ENCODE measurements around the gene PEBP1. TPM values are rescaled to one million over a fixed set of nuclear protein-coding genes. Genes with fewer than 3 reads are reported as not detected.

Gene PEBP1
- total RNA-seq, 1 experiment from 2014 or later: 134 TPM

GRCh38 chr12:118144499-118144898, 8.6 kb downstream of the PEBP1 start:
- DNase-seq: no peak
- H3K9me3 Mint-ChIP-seq (ENCODE audit: unreplicated experiment): no peaks in the 10 kb centered on the region
- TF ChIP-seq CTCF (IDR thresholded peaks at IDR 0.05; ENCODE audit: insufficient read depth in 1 of 2, low read depth in 1 of 2, low read length in 1 of 2, severe bottlenecking in 1 of 2, unreplicated experiment in 1 of 2): no peak
- Histone ChIP-seq H3K36me3 (ENCODE audit: control insufficient read depth, insufficient read depth, low read length) (peaks cover under 1% of the 10 kb centered on the region; the same call in 1 of the 2 replicates), H3K27me3 (replicated peaks; ENCODE audit: control insufficient read depth, insufficient read depth, low read length) (no peaks in the 10 kb centered on the region), H3K9me3 (no peaks in the 10 kb centered on the region), H3K4me1 (peaks cover under 1% of the 10 kb centered on the region; the same call in 1 of the 2 replicates), H3K4me3 (ENCODE audit: low read depth, low read length) (no peak overlapping the region)
- ChIA-PET POLR2A (no interaction called here), CTCF (no interaction called here)
- no peaks in the 10 kb centered on the region for H3K27me3 Mint-ChIP-seq (ENCODE audit: insufficient read depth, unreplicated experiment)
- intact Hi-C loops (cut with micrococcal nuclease; ENCODE audit: unreplicated experiment): no loop called here
- H3K27ac Mint-ChIP-seq (ENCODE audit: unreplicated experiment): no peak overlapping the region
- no peak overlapping the region for H3K4me3 Mint-ChIP-seq (ENCODE audit: unreplicated experiment)
- H3K4me1 Mint-ChIP-seq (ENCODE audit: low read depth, unreplicated experiment): no peaks in the 10 kb centered on the region
- no TSS peak for BruUV-seq (replicated peaks)
- H3K36me3 Mint-ChIP-seq (ENCODE audit: insufficient read depth, unreplicated experiment): peaks cover 73% of the 10 kb centered on the region

- H3K4me1 ChIP-seq: no peaks in the 10 kb centered on the region
- no peaks in the 10 kb centered on the region for H3K27me3 ChIP-seq (replicated peaks; ENCODE audit: control insufficient read depth, insufficient read depth, low read length)
- H3K27ac Mint-ChIP-seq (ENCODE audit: unreplicated experiment): no peak overlapping the region
- no peaks in the 10 kb centered on the region for H3K27me3 Mint-ChIP-seq (ENCODE audit: insufficient read depth, unreplicated experiment)
- intact Hi-C loops (cut with micrococcal nuclease; ENCODE audit: unreplicated experiment): no loop called here
- no peaks in the 10 kb centered on the region for H3K36me3 ChIP-seq (ENCODE audit: control insufficient read depth, insufficient read depth, low read length)
- H3K36me3 Mint-ChIP-seq (ENCODE audit: insufficient read depth, unreplicated experiment): peaks cover 71% of the 10 kb centered on the region
- no peaks in the 10 kb centered on the region for H3K9me3 Mint-ChIP-seq (ENCODE audit: unreplicated experiment)
- DNase-seq: no peak
- no peaks in the 10 kb centered on the region for H3K4me1 Mint-ChIP-seq (ENCODE audit: low read depth, unreplicated experiment)
- H3K4me3 ChIP-seq (ENCODE audit: low read depth, low read length): no peak overlapping the region
- POLR2A ChIA-PET: no interaction called here
- BruUV-seq (replicated peaks): TSS peak; percentile 97
- no peak for TF ChIP-seq CTCF (IDR thresholded peaks at IDR 0.05; ENCODE audit: insufficient read depth in 1 of 2, low read depth in 1 of 2, low read length in 1 of 2, severe bottlenecking in 1 of 2, unreplicated experiment in 1 of 2)
- H3K4me3 Mint-ChIP-seq (ENCODE audit: unreplicated experiment): no peak overlapping the region
- CTCF ChIA-PET: no interaction called here
- no peaks in the 10 kb centered on the region for H3K9me3 ChIP-seq
These were observed 9.3 kb downstream of the PEBP1 start for GRCh38 chr12:118145113-118145797.

- H3K4me1 Mint-ChIP-seq (ENCODE audit: low read depth, unreplicated experiment): no peaks in the 10 kb centered on the region
- ChIA-PET CTCF (interaction anchor here (0.7 kb wide), 1 partner anchor 15 kb away, joined by 7 read pairs; no protein-coding TSS in a partner anchor), POLR2A (no interaction called here)
- H3K4me1 ChIP-seq: no peaks in the 10 kb centered on the region
- no peaks in the 10 kb centered on the region for H3K27me3 Mint-ChIP-seq (ENCODE audit: insufficient read depth, unreplicated experiment)
- no peaks in the 10 kb centered on the region for H3K27me3 ChIP-seq (replicated peaks; ENCODE audit: control insufficient read depth, insufficient read depth, low read length)
- H3K9me3 ChIP-seq: no peaks in the 10 kb centered on the region
- no TSS peak for BruUV-seq (replicated peaks)
- TF ChIP-seq CTCF (IDR thresholded peaks at IDR 0.05; ENCODE audit: insufficient read depth in 1 of 2, low read depth in 1 of 2, low read length in 1 of 2, severe bottlenecking in 1 of 2, unreplicated experiment in 1 of 2): no peak
- no peaks in the 10 kb centered on the region for H3K9me3 Mint-ChIP-seq (ENCODE audit: unreplicated experiment)
- intact Hi-C loops (cut with micrococcal nuclease; ENCODE audit: unreplicated experiment): no loop called here
- H3K27ac Mint-ChIP-seq (ENCODE audit: unreplicated experiment): no peak overlapping the region
- DNase-seq: no peak
- no peak overlapping the region for H3K4me3 Mint-ChIP-seq (ENCODE audit: unreplicated experiment)
- no peaks in the 10 kb centered on the region for H3K36me3 ChIP-seq (ENCODE audit: control insufficient read depth, insufficient read depth, low read length)
- H3K4me3 ChIP-seq (ENCODE audit: low read depth, low read length): no peak overlapping the region
- peaks cover 66% of the 10 kb centered on the region for H3K36me3 Mint-ChIP-seq (ENCODE audit: insufficient read depth, unreplicated experiment)
These were observed 9.9 kb downstream of the PEBP1 start for GRCh38 chr12:118145798-118146156.
